HepG2 (cell line): ENCODE results near the gene FOXA3. TPM values are rescaled to one million over a fixed set of nuclear protein-coding genes. Genes with fewer than 3 reads are reported as not detected.

Experiments used
- ATAC-seq: fragments of 200-7000 bp; cut with Tn5 transposase; 3 replicates; pipeline ENCODE4 v1.9.1; 2020; ENCODE audit warnings: mild to moderate bottlenecking, moderate library complexity
- BruUV-seq: library from RNA; stranded (reverse); fragments of 400-500 nt; replicated peaks from 2 replicates; lab custom pipeline; 2021; lab: Mats Ljungman, UMichigan
- CTCF ChIA-PET: fragments of 300-600 bp; formaldehyde crosslinking; extraction: SDS; loops from one replicate; lab custom pipeline; 2021; ENCODE audit warnings: low total read pairs, inconsistent platforms, low intra/inter-chr PET ratio; lab: Yijun Ruan, JAX
- POLR2A ChIA-PET: fragments of 350-600 bp; sonication (Branson Sonifier 250); formaldehyde crosslinking; loops from one replicate; lab custom pipeline; 2020; ENCODE audit warnings: antibody characterized with exemption, inconsistent platforms; lab: Yijun Ruan, JAX
- DNase-seq: peaks from one replicate; pipeline ENCODE4 v3.0.0-alpha.2; 2015; ENCODE audit warnings: low spot score
- FAIRE-seq: peaks from 3 replicates; lab custom pipeline; 2011; peaks lifted over from hg19 to GRCh38; lab: Jason Lieb, UNC
- H2AFZ ChIP-seq: one replicate; pipeline ENCODE4 v1.6.1; 2011; ENCODE audit warnings: low read length, inconsistent platforms
- H3K27ac ChIP-seq: fragments of 300-600 bp; 3 replicates; pipeline ENCODE4 v1.8.0; 2011; ENCODE audit warnings: mixed run types, mild to moderate bottlenecking, mixed read lengths, low read length, inconsistent platforms; ENCODE audit not compliant: insufficient read depth; ENCODE audit errors: extremely low read length
- H3K27me3 ChIP-seq, 2 experiments: fragments of 200-600 bp in 1 of 2; 2 replicates in 1 of 2; 3 replicates in 1 of 2; pipeline versions ENCODE4 v1.6.0 to v1.8.0; 2011; ENCODE audit warnings: low read length in 2 of 2, mild to moderate bottlenecking in 2 of 2, moderate library complexity in 2 of 2, inconsistent platforms in 1 of 2; ENCODE audit not compliant: insufficient read depth in 2 of 2, control insufficient read depth in 1 of 2
- H3K36me3 ChIP-seq, 2 experiments: fragments of 200-600 bp in 1 of 2; replicated peaks in 1 of 2; 2 replicates in 1 of 2; 3 replicates in 1 of 2; pipeline versions ENCODE4 v1.5.1 to v1.8.0; 2011; ENCODE audit warnings: low read length in 2 of 2, inconsistent platforms in 1 of 2; ENCODE audit not compliant: insufficient read depth in 2 of 2, control insufficient read depth in 1 of 2
- H3K4me1 ChIP-seq: 2 replicates; pipeline ENCODE4 v1.5.1; 2012; ENCODE audit warnings: low read length, inconsistent platforms; ENCODE audit not compliant: insufficient read depth
- H3K4me2 ChIP-seq: 2 replicates; pipeline ENCODE4 v1.6.0; 2011; ENCODE audit warnings: low read depth, low read length, inconsistent platforms
- H3K4me3 ChIP-seq, 3 experiments: fragments of 200-600 bp in 1 of 3; sonication (generic), shearing (Covaris generic) in 1 of 3; replicated peaks in 1 of 3; 2 replicates each; pipeline ENCODE4 v1.5.1; 2011 to 2016; ENCODE audit warnings: low read length in 3 of 3, inconsistent platforms in 2 of 3, low read depth in 2 of 3, mild to moderate bottlenecking in 2 of 3, control low read depth in 1 of 3, mixed read lengths in 1 of 3; ENCODE audit not compliant: insufficient read depth in 1 of 3
- H3K79me2 ChIP-seq: one replicate; pipeline ENCODE4 v1.6.1; 2011; ENCODE audit warnings: low read length, inconsistent platforms; ENCODE audit not compliant: insufficient read depth
- H3K9ac ChIP-seq: 2 replicates; pipeline ENCODE4 v1.6.0; 2011; ENCODE audit warnings: mild to moderate bottlenecking, low read depth, low read length, inconsistent platforms; ENCODE audit not compliant: insufficient read depth
- H3K9me3 ChIP-seq: 2 replicates; pipeline ENCODE4 v1.5.1; 2012; ENCODE audit warnings: mild to moderate bottlenecking, low read length
- H4K20me1 ChIP-seq: 2 replicates; pipeline ENCODE4 v1.6.0; 2011; ENCODE audit warnings: inconsistent platforms, mild to moderate bottlenecking, low read length, moderate library complexity; ENCODE audit not compliant: insufficient read depth
- DDIT3 ChIP-seq: sonication (generic); formaldehyde crosslinking; IDR thresholded peaks from 2 replicates; pipeline ENCODE4 v1.4.0; 2020; ENCODE audit warnings: mild to moderate bottlenecking, missing genetic modification reagents
- DNMT1 ChIP-seq: sonication (generic); formaldehyde crosslinking; IDR thresholded peaks from 2 replicates; pipeline ENCODE4 v1.5.1; 2020; ENCODE audit warnings: mild to moderate bottlenecking, missing genetic modification reagents
- FOXJ3 ChIP-seq: sonication (generic); formaldehyde crosslinking; IDR thresholded peaks from 2 replicates; pipeline ENCODE4 v1.4.0; 2020; ENCODE audit warnings: missing genetic modification reagents, mild to moderate bottlenecking, borderline replicate concordance
- HHEX ChIP-seq: IDR thresholded peaks from 2 replicates; pipeline ENCODE4 v1.6.1; 2016; ENCODE audit warnings: control low read depth
- HIC2 ChIP-seq: sonication (generic); formaldehyde crosslinking; IDR thresholded peaks from 2 replicates; pipeline ENCODE4 v1.9.0; 2022; ENCODE audit warnings: low read depth, missing genetic modification reagents
- IRX3 ChIP-seq: sonication (generic); formaldehyde crosslinking; IDR thresholded peaks from 2 replicates; pipeline ENCODE4 v1.8.1; 2023; ENCODE audit warnings: mild to moderate bottlenecking, low read depth, missing genetic modification reagents, borderline replicate concordance
- KMT2B ChIP-seq: IDR thresholded peaks from 2 replicates; pipeline ENCODE4 v1.6.1; 2016; ENCODE audit warnings: missing genetic modification reagents, missing compliant biosample characterization
- MEF2D ChIP-seq: sonication (generic); formaldehyde crosslinking; IDR thresholded peaks from 2 replicates; pipeline ENCODE4 v1.5.1; 2020; ENCODE audit warnings: mild to moderate bottlenecking, missing genetic modification reagents
- PATZ1 ChIP-seq: sonication (generic); formaldehyde crosslinking; IDR thresholded peaks from 2 replicates; pipeline ENCODE4 v1.4.0; 2020; ENCODE audit warnings: missing genetic modification reagents
- PCBP2 ChIP-seq: fragments of 200-400 bp; formaldehyde crosslinking; optimal IDR thresholded peaks from 2 replicates; pipeline ENCODE3; 2018; ENCODE audit warnings: low read length, low read depth; ENCODE audit not compliant: poor library complexity, severe bottlenecking
- WGBS: methylation state at CpG from one replicate; pipeline ENCODE4 v1.1.6; 2017; ENCODE audit warnings: low lambda C conversion rate; 5-methylcytosine and 5-hydroxymethylcytosine counted together
- in situ Hi-C: cut with HindIII; loops from 2 replicates; pipeline ENCODE4 v1.10.0; 2017; ENCODE audit warnings: low pct_unique_long_range_greater_than_20kb; ENCODE audit not compliant: extremely low pct_ligation_motif_present
- intact Hi-C: fragments of 100-400 bp; cut with micrococcal nuclease; formaldehyde crosslinking; loops from one replicate; pipeline ENCODE4 v1.10.0; 2022; ENCODE audit not compliant: unreplicated experiment
- polyA plus RNA-seq, 8 experiments: library from polyadenylated mRNA; depleted of rRNA in 3 of 8; stranded (reverse) in 7 of 8; unstranded in 1 of 8; fragments of >200 nt; fragmentation: Illumina TruSeq in 4 of 8; extraction: Trizol in 4 of 8; gene quantifications; 2 replicates each; pipeline versions ENCODE4 v1.2.1 to v1.2.3, GENCODE V29; 2011 to 2016; ENCODE audit warnings: low read depth in 4 of 8, missing spikeins in 1 of 8, mixed read lengths in 1 of 8; ENCODE audit not compliant: insufficient read depth in 1 of 8
- total RNA-seq, 5 experiments: library from RNA; depleted of rRNA; stranded (reverse); fragments of >200 nt; fragmentation: Illumina TruSeq; extraction: Trizol; gene quantifications; 2 replicates each; pipeline ENCODE4 v1.2.3, GENCODE V29; 2016; ENCODE audit warnings: low read depth in 1 of 5

Gene FOXA3
- total and polyA plus RNA-seq, 2 of the 13 experiments (the other 11 are each of a cell fraction or from before 2014, with no cell fraction given), result 29.8 to 47.6 TPM

GRCh38 chr19:45913874-45914830, 50.0 kb downstream of the FOXA3 start, which contains the start of gene NANOS2 (continued):
- no peak for TF ChIP-seq PATZ1
- TF ChIP-seq KMT2B (CRISPR knock-in tag), result no peak
- no peak for TF ChIP-seq DDIT3 (CRISPR knock-in tag)
- TF ChIP-seq HIC2 (CRISPR knock-in tag), result no peak

GRCh38 chr19:45917421-45918091, 53.4 kb downstream of the FOXA3 start:
- H2AFZ ChIP-seq, result no peak overlapping the region
- DNase-seq, result no peak
- no TSS peak for BruUV-seq
- no peak overlapping the region for H3K9ac ChIP-seq
- CTCF ChIA-PET, result no interaction called here
- TF ChIP-seq IRX3 (no peak), HHEX (CRISPR knock-in tag) (no peak), FOXJ3 (CRISPR knock-in tag) (no peak), MEF2D (CRISPR knock-in tag) (no peak), DNMT1 (CRISPR knock-in tag) (no peak), PCBP2 (no peak)
- TF ChIP-seq, all 625 proteins: peak for 0
- Histone ChIP-seq H3K4me3 (no peak overlapping the region), H3K79me2 (no peaks in the 10 kb centered on the region), H3K9me3 (no peaks in the 10 kb centered on the region), H3K27ac (no peak overlapping the region), H3K4me2 (no peak overlapping the region), H3K36me3 (no peaks in the 10 kb centered on the region), H3K4me1 (peaks cover 28% of the 10 kb centered on the region), H3K27me3 (peaks cover 0 to 11% of the 10 kb centered on the region in 2 experiments; a peak in 2 of 5 replicates), H4K20me1 (no peaks in the 10 kb centered on the region)
- no peak for FAIRE-seq
- no peak for ATAC-seq
- intact Hi-C loops (no loop called here), in situ Hi-C loops (loop anchor here (10.0 kb wide), 1 partner anchor 87 kb away; no protein-coding TSS in a partner anchor)
- POLR2A ChIA-PET, result interaction anchor here (2.4 kb wide), 1 partner anchor 54 kb away, joined by 5 read pairs; the partner anchor contains the start of genes FOXA3 and SYMPK
- 0% methylated on average over 2 of the region's 4 CpGs for WGBS
